HEK293 (cell line): ENCODE measurements around the gene ICAM4.
A peak's percentile ranks its signal among the peaks of the same experiment; 100 is the strongest.

Experiments used
- CTCF ChIA-PET: fragments of 350-600 bp; formaldehyde crosslinking; extraction: SDS; loops from one replicate; lab custom pipeline; 2021; ENCODE audit warnings: antibody characterized with exemption; lab: Yijun Ruan, JAX
- POLR2A ChIA-PET: fragments of 300-600 bp; formaldehyde crosslinking; extraction: SDS; loops from one replicate; lab custom pipeline; 2020; ENCODE audit warnings: antibody characterized with exemption, inconsistent platforms; lab: Yijun Ruan, JAX
- H3K27ac ChIP-seq: fragments of 200-500 bp; sonication (Bioruptor generic); 2 replicates; pipeline ENCODE4 v1.5.1; 2014; ENCODE audit warnings: low read depth, low read length, control low read depth, inconsistent platforms; ENCODE audit errors: extremely low read depth
- H3K36me3 ChIP-seq, 2 experiments: fragments of 200-500 bp in 1 of 2; sonication (Bioruptor generic) in 1 of 2; 1 replicate in 1 of 2; 2 replicates in 1 of 2; pipeline ENCODE4 v1.5.1; 2014 to 2017; ENCODE audit warnings: inconsistent platforms in 2 of 2, low read length in 2 of 2; ENCODE audit not compliant: control insufficient read depth in 2 of 2, insufficient read depth in 1 of 2
- H3K4me1 ChIP-seq: fragments of 200-500 bp; sonication (Bioruptor generic); 2 replicates; pipeline ENCODE4 v1.5.1; 2014; ENCODE audit warnings: mild to moderate bottlenecking, low read length, inconsistent platforms; ENCODE audit not compliant: control insufficient read depth, insufficient read depth
- H3K4me3 ChIP-seq: 2 replicates; pipeline ENCODE4 v1.5.1; 2011; ENCODE audit warnings: low read depth, mild to moderate bottlenecking, control low read depth, low read length, moderate library complexity
- H3K9me3 ChIP-seq: fragments of 200-500 bp; sonication (Bioruptor generic); 2 replicates; pipeline ENCODE4 v1.5.1; 2014; ENCODE audit warnings: low read depth, low read length, inconsistent platforms; ENCODE audit not compliant: control insufficient read depth, insufficient read depth
- GLI4 ChIP-seq: fragments of 450-650 bp; formaldehyde crosslinking; IDR thresholded peaks from 2 replicates; pipeline ENCODE4 v1.5.1; 2016; ENCODE audit warnings: missing biosample characterization, missing genetic modification characterization
- GLIS2 ChIP-seq: fragments of 450-650 bp; formaldehyde crosslinking; IDR thresholded peaks from 2 replicates; pipeline ENCODE4 v1.5.1; 2016; ENCODE audit warnings: missing biosample characterization, missing genetic modification characterization
- KLF1 ChIP-seq: fragments of 450-650 bp; formaldehyde crosslinking; IDR thresholded peaks from 2 replicates; pipeline ENCODE4 v1.5.1; 2016; ENCODE audit warnings: missing biosample characterization, missing genetic modification characterization
- KLF8 ChIP-seq: fragments of 450-650 bp; formaldehyde crosslinking; IDR thresholded peaks from 2 replicates; pipeline ENCODE4 v1.5.1; 2016; ENCODE audit warnings: missing biosample characterization, missing genetic modification characterization
- MZF1 ChIP-seq: fragments of 450-650 bp; formaldehyde crosslinking; IDR thresholded peaks from 2 replicates; pipeline ENCODE4 v1.5.1; 2017; ENCODE audit warnings: missing biosample characterization, missing genetic modification characterization, borderline replicate concordance
- SCRT1 ChIP-seq: fragments of 450-650 bp; formaldehyde crosslinking; IDR thresholded peaks from 2 replicates; pipeline ENCODE4 v1.5.1; 2016; ENCODE audit warnings: missing biosample characterization, missing genetic modification characterization, borderline replicate concordance
- SP3 ChIP-seq: fragments of 450-650 bp; formaldehyde crosslinking; IDR thresholded peaks from 2 replicates; pipeline ENCODE4 v1.5.1; 2016; ENCODE audit warnings: missing biosample characterization, missing genetic modification characterization
- TRIM28 ChIP-seq: IDR thresholded peaks from 2 replicates; pipeline ENCODE4 v1.6.1; 2011; ENCODE audit warnings: low read length, control low read depth, borderline replicate concordance
- YY1 ChIP-seq: fragments of 450-650 bp; formaldehyde crosslinking; IDR thresholded peaks from 2 replicates; pipeline ENCODE4 v1.5.1; 2018; ENCODE audit warnings: missing biosample characterization, missing genetic modification characterization
- ZBTB49 ChIP-seq: fragments of 450-650 bp; formaldehyde crosslinking; IDR thresholded peaks from 2 replicates; pipeline ENCODE4 v1.5.1; 2016; ENCODE audit warnings: missing biosample characterization, missing genetic modification characterization, low read depth
- ZBTB8A ChIP-seq: fragments of 450-650 bp; formaldehyde crosslinking; IDR thresholded peaks from 2 replicates; pipeline ENCODE4 v1.5.1; 2016; ENCODE audit warnings: missing biosample characterization, missing genetic modification characterization
- ZNF112 ChIP-seq: fragments of 450-650 bp; formaldehyde crosslinking; IDR thresholded peaks from 2 replicates; pipeline ENCODE4 v1.5.0; 2017; ENCODE audit warnings: missing biosample characterization, missing genetic modification characterization
- ZNF175 ChIP-seq: fragments of 450-650 bp; formaldehyde crosslinking; IDR thresholded peaks from 2 replicates; pipeline ENCODE4 v1.5.1; 2016; ENCODE audit warnings: missing biosample characterization, missing genetic modification characterization
- ZNF184 ChIP-seq: fragments of 450-650 bp; IDR thresholded peaks from 2 replicates; pipeline ENCODE4 v1.5.1; 2018; ENCODE audit warnings: missing biosample characterization, mild to moderate bottlenecking, missing genetic modification characterization
- ZNF19 ChIP-seq: fragments of 450-650 bp; formaldehyde crosslinking; IDR thresholded peaks from 2 replicates; pipeline ENCODE4; 2016; ENCODE audit warnings: missing biosample characterization, missing genetic modification characterization, low read depth
- ZNF211 ChIP-seq: fragments of 450-650 bp; formaldehyde crosslinking; IDR thresholded peaks from 2 replicates; pipeline ENCODE4 v1.5.1; 2016; ENCODE audit warnings: low read depth, missing biosample characterization, missing genetic modification characterization
- ZNF239 ChIP-seq: fragments of 450-650 bp; formaldehyde crosslinking; IDR thresholded peaks from 2 replicates; pipeline ENCODE4 v1.5.1; 2016; ENCODE audit warnings: missing biosample characterization, missing genetic modification characterization
- ZNF398 ChIP-seq: fragments of 450-650 bp; formaldehyde crosslinking; IDR thresholded peaks from 2 replicates; pipeline ENCODE4 v1.5.1; 2017; ENCODE audit warnings: missing biosample characterization, missing genetic modification characterization
- ZNF473 ChIP-seq: fragments of 450-650 bp; formaldehyde crosslinking; IDR thresholded peaks from 2 replicates; pipeline ENCODE4 v1.5.1; 2017; ENCODE audit warnings: missing biosample characterization, missing genetic modification characterization
- ZNF560 ChIP-seq: fragments of 450-650 bp; formaldehyde crosslinking; IDR thresholded peaks from 2 replicates; pipeline ENCODE4 v1.5.1; 2017; ENCODE audit warnings: missing biosample characterization, missing genetic modification characterization, borderline replicate concordance
- ZNF571 ChIP-seq: fragments of 450-650 bp; formaldehyde crosslinking; IDR thresholded peaks from 2 replicates; pipeline ENCODE4 v1.5.0; 2017; ENCODE audit warnings: missing biosample characterization, missing genetic modification characterization
- ZNF639 ChIP-seq: fragments of 450-650 bp; formaldehyde crosslinking; IDR thresholded peaks from 2 replicates; pipeline ENCODE4 v1.5.1; 2016; ENCODE audit warnings: missing biosample characterization, missing genetic modification characterization
- ZNF670 ChIP-seq: fragments of 450-650 bp; formaldehyde crosslinking; IDR thresholded peaks from 2 replicates; pipeline ENCODE4 v1.5.1; 2016; ENCODE audit warnings: missing biosample characterization, missing genetic modification characterization, low read depth
- ZNF701 ChIP-seq: fragments of 450-650 bp; formaldehyde crosslinking; IDR thresholded peaks from 2 replicates; pipeline ENCODE4 v1.5.1; 2016; ENCODE audit warnings: missing biosample characterization, missing genetic modification characterization
- ZNF747 ChIP-seq: fragments of 450-650 bp; formaldehyde crosslinking; IDR thresholded peaks from 2 replicates; pipeline ENCODE4 v1.5.1; 2016; ENCODE audit warnings: missing biosample characterization, missing genetic modification characterization
- ZSCAN30 ChIP-seq: fragments of 450-650 bp; IDR thresholded peaks from 2 replicates; pipeline ENCODE4 v1.5.1; 2018; ENCODE audit warnings: missing biosample characterization, mild to moderate bottlenecking, missing genetic modification characterization, moderate library complexity
- ZSCAN4 ChIP-seq: fragments of 450-650 bp; formaldehyde crosslinking; IDR thresholded peaks from 2 replicates; pipeline ENCODE4 v1.5.1; 2017; ENCODE audit warnings: missing biosample characterization, missing genetic modification characterization
- TF ChIP-seq, protein P1 (sequence below): fragments of 450-650 bp; formaldehyde crosslinking; IDR thresholded peaks from 2 replicates; pipeline ENCODE4 v1.5.1; 2016; ENCODE audit warnings: missing biosample characterization, missing genetic modification characterization

ICAM4 gene

DNA sequence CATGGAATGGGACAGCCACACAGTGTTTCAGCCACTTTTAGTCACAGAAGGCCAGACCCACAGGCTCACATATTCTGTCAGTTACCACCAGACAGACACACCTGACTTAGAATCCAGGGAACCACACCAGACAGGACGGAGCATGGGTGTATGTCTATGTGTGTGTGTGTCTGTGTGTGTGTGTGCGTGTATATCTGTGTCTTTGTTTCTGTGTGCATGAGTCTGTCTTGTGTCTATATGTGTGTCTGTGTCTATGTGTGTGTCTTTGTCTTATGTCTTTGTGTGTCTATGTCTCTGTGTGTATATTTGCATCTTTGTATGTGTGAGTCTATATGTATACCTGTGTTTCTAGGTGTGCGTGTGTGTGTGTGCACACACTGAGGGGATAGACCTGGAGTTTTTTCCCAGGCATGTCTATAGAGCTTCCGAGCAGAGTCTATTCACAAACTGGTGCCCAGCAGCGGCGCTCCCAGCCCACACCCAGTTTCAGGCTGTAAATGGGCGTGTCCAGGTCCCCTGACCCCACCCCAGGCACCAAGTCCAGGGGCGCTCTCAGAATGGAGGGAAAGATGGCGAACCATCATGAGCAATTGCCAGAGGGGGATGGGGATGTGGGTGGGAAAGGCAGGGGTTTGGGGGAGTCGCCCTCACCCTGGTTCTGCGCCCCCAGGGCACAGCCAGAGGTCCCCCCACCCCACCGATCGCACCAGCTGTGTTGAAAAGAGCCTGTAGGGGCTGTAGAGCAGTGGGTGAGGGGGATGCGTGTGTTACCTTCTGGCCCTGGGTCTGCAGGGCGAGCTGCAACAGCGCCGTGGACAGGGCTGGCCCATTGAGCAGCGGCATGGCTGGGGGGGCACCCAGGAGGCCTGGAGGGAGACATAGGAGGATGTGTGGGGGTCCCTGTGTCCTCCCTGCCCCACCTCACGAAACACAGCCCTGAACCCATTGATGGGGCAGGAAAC lies 35.4 kb downstream of the ICAM4 start:
- Histone ChIP-seq H3K9me3 (no peaks in the 10 kb centered on the region), H3K4me1 (no peaks in the 10 kb centered on the region), H3K36me3 (peaks cover 44 to 94% of the 10 kb centered on the region in 2 experiments; a peak in 2 of 3 replicates), H3K4me3 (no peak overlapping the region), H3K27ac (no peak overlapping the region)
- POLR2A ChIA-PET, result interaction anchor here (0.9 to 3.6 kb wide), 3 partner anchors 9 to 11 kb away, joined by 3 to 17 read pairs (median 5); partner anchors contain the start of gene RAVER1
- TF ChIP-seq GLIS2 (tag by site-specific recombination) (peak; percentile 41), TRIM28 (no peak), ZBTB8A (peak; percentile 64), ZNF211 (tag by site-specific recombination) (no peak), ZNF473 (tag by site-specific recombination) (no peak), ZNF639 (tag by site-specific recombination) (peak; percentile 19; the same call in 1 of the 2 replicates), ZNF184 (tag by site-specific recombination) (no peak), SP3 (tag by site-specific recombination) (no peak), ZBTB49 (tag by site-specific recombination) (no peak), ZSCAN4 (peak; percentile 90), KLF1 (tag by site-specific recombination) (peak; percentile 66; the same call in 1 of the 2 replicates), KLF8 (tag by site-specific recombination) (peak; percentile 56; the same call in 1 of the 2 replicates), ZNF239 (tag by site-specific recombination) (no peak)
- TF ChIP-seq, protein P1, sequence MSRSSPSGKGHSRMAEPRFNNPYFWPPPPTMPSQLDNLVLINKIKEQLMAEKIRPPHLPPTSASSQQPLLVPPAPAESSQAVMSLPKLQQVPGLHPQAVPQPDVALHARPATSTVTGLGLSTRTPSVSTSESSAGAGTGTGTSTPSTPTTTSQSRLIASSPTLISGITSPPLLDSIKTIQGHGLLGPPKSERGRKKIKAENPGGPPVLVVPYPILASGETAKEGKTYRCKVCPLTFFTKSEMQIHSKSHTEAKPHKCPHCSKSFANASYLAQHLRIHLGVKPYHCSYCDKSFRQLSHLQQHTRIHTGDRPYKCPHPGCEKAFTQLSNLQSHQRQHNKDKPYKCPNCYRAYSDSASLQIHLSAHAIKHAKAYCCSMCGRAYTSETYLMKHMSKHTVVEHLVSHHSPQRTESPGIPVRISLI (tag by site-specific recombination), result no peak
- CTCF ChIA-PET, result no interaction called here

GRCh38 chr19:10325732-10326131 lies 39.0 kb downstream of the ICAM4 start:
- Histone ChIP-seq H3K4me1 (no peaks in the 10 kb centered on the region), H3K27ac (no peak overlapping the region), H3K36me3 (peaks cover 43 to 98% of the 10 kb centered on the region in 2 experiments; a peak in 2 of 3 replicates), H3K9me3 (no peaks in the 10 kb centered on the region), H3K4me3 (no peak overlapping the region)
- POLR2A ChIA-PET, result interaction anchor here (1.0 to 3.6 kb wide), 3 partner anchors 8 to 55 kb away, joined by 3 to 17 read pairs (median 6); partner anchors contain the start of genes ICAM5, RAVER1 and TYK2
- CTCF ChIA-PET, result interaction anchor here (0.7 to 1.0 kb wide), 2 partner anchors 10 to 115 kb away, joined by 4 read pairs; no protein-coding TSS in a partner anchor
- TF ChIP-seq ZNF747 (tag by site-specific recombination), result no peak
- TF ChIP-seq ZNF398 (tag by site-specific recombination), result no peak
- TF ChIP-seq ZNF571 (tag by site-specific recombination), result no peak
- TF ChIP-seq ZNF670 (tag by site-specific recombination), result no peak
- no peak for TF ChIP-seq YY1 (tag by site-specific recombination)
- TF ChIP-seq ZNF175, result no peak
- TF ChIP-seq ZSCAN30, result no peak
- TF ChIP-seq ZNF560 (tag by site-specific recombination), result no peak
- no peak for TF ChIP-seq ZNF19 (tag by site-specific recombination)
- TF ChIP-seq ZNF701, result no peak
- no peak for TF ChIP-seq MZF1 (tag by site-specific recombination)
- no peak for TF ChIP-seq SCRT1 (tag by site-specific recombination)
- no peak for TF ChIP-seq GLI4
- TF ChIP-seq ZNF112 (tag by site-specific recombination), result no peak
